GM19452 (cell line): ENCODE measurements around the gene SLIT1.

Source experiments
- ATAC-seq: cut with Tn5 transposase; IDR thresholded peaks from one replicate; pipeline ENCODE4 v1.9.1; 2021; ENCODE audit not compliant: unreplicated experiment

Gene SLIT1

DNA sequence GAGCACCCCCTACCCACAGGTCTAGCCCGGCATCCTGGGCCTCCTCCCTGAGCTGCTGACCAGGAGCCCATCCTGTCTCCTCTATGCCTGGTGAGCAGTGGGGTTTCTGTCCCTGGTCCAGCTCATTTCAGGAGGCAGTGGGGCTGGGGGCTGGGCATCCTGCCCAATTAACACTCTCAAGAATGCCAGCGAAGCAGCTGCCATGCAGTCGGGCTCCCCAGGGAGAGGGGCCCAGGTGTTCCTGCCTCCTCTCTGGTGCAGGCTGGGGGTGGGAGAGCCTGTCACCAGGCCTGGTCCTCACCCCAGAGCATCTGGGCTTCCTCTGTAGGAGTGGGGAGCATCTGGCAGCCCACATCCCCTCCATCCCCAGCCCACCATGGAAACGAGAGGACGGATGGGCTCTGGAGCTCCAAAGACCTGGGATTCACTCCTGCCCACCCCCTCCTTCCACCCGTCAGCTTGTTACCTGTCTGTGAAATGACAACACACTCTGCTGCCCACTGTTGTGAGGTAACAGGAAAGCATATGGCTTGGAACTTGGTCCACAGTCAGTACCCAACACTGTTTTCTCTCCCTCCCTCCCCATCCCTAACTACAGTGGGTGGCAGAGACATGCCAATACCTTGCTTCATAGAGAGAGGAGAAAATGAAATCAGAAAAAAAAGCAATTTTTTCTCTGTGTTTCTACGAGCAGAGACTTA, 69.1 kb downstream of the SLIT1 start:
- ATAC-seq, result no peak

GRCh38 chr10:97115846-97116245, 69.9 kb downstream of the SLIT1 start:
- no peak for ATAC-seq

- ATAC-seq, result no peak
Observed at GRCh38 chr10:97111615-97112014, 74.1 kb downstream of the SLIT1 start.

GRCh38 chr10:97109547-97109946, 76.2 kb downstream of the SLIT1 start:
- ATAC-seq, result no peak

GRCh38 chr10:97107551-97107950, 78.2 kb downstream of the SLIT1 start:
- ATAC-seq, result no peak

DNA sequence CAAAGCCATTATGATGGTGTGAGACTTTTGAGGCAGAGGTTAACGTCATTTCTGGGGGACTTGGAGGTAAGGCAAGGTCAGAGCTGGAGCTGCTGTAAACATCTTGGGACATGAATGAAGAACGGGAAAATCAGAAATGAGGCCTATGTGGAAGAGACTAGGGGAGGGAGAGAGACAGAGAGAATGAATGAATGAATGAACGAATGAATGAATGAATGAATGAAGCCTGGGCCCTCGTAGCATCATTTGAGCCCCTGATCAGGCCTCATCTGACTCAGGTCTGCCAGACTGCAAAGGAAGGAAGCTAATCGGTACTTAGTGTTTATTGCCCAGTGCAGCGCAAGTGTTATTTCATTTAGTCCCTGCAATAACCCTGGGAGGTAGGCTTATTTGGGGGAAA, 79.6 kb downstream of the SLIT1 start:
- no peak for ATAC-seq

- ATAC-seq, result no peak
Observed at GRCh38 chr10:97105303-97105702, 80.5 kb downstream of the SLIT1 start.

DNA sequence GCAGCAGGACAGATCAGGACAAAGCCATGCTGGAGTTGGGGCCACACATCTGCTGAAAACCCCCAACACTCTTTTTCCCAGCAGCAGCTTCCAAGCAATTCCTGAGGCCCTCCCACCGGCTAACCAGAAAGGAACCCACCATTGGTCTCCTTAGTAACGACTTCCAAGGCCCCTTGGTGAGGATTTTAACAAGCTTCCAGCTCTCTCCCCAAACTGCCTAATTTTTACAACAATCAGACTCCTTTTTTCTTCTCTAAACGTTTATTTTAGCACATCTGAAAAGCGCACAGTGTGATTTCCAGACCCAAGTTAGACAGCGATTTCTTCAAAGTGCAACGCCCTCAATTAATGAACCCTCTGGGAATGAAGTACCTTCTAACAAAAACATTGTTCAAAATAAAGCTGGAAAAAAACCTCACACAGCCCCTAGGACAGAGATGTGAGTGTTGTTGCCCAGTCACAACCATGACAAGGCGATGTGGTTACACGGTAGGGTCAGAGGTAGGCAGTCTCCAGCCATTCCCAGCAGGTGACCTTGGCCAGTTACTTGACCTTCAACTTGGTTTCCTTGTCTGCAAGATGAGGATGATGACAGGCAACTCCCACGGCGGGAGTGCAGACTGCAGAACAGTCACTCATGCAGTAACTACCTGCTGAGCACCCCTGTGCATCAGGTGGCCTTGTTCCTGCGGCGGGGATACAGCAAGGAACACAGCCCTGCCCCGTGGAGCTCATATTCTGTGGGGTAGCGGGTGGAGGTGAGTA, 82.3 kb downstream of the SLIT1 start:
- no peak for ATAC-seq

DNA sequence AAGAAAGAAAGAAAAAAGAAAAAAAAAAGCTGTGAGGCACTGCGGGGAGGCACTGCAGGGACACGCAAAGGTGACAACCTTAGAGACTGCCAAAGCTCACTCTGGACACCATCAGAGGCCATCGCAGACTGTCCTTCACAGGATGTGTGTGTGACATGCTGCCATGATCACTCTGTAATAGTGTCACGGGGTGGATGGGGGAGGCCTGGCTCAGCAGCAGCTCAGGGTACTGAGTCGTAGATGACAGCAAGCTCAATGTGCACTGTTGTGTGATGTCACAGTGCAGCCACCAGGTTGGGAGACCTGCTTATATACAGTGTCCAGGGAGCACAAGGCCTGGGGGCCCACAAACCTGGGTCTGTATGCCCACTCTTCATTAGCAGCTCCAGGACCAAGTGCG, 83.3 kb downstream of the SLIT1 start:
- ATAC-seq, result no peak

DNA sequence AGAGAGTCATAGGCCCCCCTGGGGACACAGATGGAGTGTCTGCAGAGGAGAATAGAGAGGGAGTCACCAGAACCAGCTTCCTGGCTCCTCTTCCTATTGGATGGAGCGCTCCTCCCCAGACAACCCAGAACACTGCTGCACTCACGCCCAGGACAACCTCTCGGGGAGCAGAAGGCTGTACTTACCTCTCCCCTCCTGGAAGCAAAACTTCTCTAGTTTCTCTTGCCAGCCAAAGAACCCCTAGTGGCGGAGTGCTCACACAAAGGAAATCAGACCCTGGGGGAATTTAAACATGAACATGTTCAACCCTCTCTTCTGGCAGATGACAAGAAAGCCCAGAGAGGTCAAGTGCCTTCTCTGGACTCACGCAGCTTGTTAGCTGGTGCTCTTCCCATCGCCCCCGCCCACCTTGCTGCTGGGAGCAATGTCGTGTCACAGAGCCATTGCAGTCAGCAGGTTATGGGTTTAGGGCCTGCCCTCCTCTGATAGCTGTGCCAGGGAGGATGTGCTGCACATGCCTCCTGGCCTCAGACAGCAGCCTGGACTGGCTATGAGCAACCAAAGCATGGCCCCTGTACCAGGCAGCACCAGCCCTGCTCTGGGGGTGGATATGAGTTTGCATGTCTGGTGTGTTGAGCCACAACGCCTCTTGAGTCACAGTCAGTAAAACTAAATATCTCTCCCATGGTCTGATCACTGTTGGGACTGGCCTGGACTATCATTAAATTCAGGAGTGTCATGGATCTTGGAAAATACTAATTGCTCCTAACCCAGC, 84.4 kb downstream of the SLIT1 start:
- ATAC-seq, result no peak

GRCh38 chr10:97100657-97101056, 85.1 kb downstream of the SLIT1 start:
- no peak for ATAC-seq

- no peak for ATAC-seq
Observed at GRCh38 chr10:97099868-97100267, 85.9 kb downstream of the SLIT1 start.

DNA sequence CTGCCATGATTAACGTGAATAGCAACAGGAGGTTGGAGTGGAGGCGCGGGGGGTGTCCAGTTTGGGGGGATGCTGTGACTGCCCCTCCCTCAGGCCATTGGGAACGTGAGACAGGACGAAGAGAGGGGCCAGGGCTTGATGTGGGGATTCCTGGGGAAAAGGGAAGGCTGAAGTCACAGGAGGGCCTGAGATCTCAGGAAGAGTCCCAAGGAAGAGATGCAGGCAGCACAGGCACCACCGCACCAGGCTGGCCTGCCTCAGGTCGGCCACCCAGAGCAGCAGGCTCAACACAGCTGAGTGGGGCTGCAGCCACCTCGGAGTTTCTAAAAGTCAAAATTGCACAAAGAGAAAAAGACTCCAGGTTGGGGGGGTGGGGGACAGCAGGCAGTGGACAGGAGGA, 86.7 kb downstream of the SLIT1 start:
- no peak for ATAC-seq

- no peak for ATAC-seq
Observed at GRCh38 chr10:97097084-97097433, 88.7 kb downstream of the SLIT1 start.

GRCh38 chr10:97096261-97097083, 89.3 kb downstream of the SLIT1 start:
- ATAC-seq, result no peak

- ATAC-seq, result no peak
Observed at GRCh38 chr10:97095701-97096260, 90.0 kb downstream of the SLIT1 start.

- ATAC-seq, result no peak
Observed at GRCh38 chr10:97090644-97091043, 95.1 kb downstream of the SLIT1 start.

DNA sequence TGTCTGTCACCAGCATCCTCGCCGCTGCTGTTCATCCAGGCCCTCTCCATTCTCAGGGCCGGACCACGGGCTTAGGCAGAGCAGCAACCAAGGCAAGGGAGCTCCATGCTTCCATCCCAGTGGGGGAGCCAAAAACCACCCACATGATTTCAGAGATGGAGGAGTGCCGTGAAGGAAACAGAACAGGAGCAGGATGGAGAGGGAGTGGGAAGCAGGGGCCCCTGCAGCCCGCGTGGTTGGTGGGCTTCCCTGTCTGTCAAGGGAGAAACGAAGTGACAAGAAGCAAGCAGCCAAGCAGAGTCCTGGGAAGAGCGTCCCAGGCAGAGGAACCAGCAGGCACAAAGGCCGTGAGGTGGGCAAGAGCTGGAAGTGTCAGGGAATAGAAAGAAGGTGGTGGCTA, 95.7 kb downstream of the SLIT1 start:
- no peak for ATAC-seq

DNA sequence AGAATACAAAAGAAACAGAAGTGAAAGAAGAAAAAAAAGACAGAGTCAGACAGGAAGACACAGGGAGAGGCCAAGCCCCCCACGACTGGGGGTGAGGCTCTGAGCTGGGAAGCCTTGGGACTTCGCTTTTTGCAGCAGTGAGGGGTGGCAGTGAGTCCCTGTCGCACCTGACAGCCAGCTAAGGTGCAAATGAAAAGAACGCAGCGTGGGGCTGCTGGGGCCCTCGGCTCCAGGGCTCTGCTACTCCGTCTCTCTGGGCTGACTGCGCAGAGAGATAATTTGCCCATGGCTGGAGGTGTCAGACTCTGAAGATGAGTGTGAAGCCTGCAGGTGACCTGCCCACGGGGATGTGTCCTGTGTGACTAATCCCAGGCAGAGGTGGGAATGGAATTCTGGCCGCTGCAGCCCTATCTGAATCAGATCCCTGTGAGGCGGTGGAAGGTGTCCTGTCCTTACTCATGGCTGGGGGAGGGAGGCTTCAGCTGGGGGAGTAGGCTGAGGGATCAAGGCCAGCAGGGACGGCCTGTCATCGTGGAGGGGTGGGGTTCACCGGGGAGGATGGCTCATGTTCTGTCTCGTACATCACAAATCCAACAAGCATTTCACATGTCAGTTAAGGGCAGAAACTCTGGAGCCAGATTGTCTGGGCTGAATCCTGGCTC, 96.4 kb downstream of the SLIT1 start:
- ATAC-seq, result no peak

DNA sequence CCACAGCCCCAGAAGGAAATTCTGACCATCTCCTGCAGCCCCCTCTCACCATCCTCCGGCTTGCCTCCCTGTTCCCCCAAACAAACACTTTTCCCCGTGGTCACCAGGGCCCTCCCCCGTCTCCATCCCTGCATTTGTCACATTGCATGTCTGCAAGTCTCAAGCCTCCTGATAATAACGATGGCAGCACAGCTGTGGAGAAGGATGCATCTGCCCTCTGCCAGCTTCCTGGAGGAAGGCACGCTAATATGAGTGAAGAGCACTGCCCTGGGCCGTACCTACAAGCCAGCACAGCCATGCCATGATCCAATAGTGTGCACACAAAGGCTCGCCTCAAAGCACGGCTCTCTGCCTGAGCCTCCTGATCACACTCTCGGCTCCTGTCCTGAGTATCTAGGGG, 98.5 kb downstream of the SLIT1 start:
- no peak for ATAC-seq
